ENCODE measurements around the gene SPART. TPM values are rescaled to one million over a fixed set of nuclear protein-coding genes. Genes with fewer than 3 reads are reported as not detected.
A peak's percentile ranks its signal among the peaks of the same experiment; 100 is the strongest.

The SPART gene
- total and polyA plus RNA-seq, 8 donors: 59.1 to 111 (median 91.9) TPM

DNA sequence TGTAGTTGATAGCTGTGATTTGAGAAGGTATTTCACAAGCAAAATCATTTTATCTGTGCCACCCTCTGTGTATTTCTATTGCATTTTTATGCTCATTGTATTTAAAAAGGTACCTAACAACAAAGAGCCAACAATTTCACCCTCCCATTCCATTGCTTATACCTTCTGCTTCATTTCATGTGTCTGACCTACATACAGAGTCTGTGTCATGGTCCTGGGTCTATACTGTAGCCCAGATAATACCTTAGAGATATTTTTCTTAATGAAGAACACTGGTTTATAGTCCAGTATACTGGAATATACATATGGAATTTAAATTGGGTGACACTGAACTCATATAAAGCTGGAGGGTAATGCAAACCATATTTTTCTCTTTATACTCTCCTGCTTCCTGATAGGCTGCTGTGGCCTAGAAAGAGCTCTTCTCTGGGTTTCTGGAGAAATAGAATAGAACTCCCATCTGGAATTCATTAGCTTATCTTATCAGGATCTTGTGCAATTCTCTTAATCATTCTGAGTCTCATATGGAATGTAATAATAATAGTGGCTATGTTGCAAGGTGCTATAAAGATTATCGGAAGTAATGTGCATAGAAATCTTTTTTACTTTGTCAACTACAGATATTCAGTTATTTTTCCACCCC, 31.8 kb upstream of the SPART start:
- intact Hi-C loops (cut with DNase I): no loop called here
- TF ChIP-seq CTCF (IDR thresholded peaks at IDR 0.05): no peak
- Histone ChIP-seq H3K36me3 (no peaks in the 10 kb centered on the region), H3K4me3 (no peak overlapping the region), H3K27ac (no peak overlapping the region), H3K27me3 (no peaks in the 10 kb centered on the region), H3K9me3 (no peaks in the 10 kb centered on the region), H3K4me1 (no peaks in the 10 kb centered on the region)
- no peak for ATAC-seq
- no peak for DNase-seq

GRCh38 chr13:36374063-36374462, 27.9 kb upstream of the SPART start:
- no peaks in the 10 kb centered on the region for H3K27me3 ChIP-seq
- no peak overlapping the region for H3K4me3 ChIP-seq
- no peaks in the 10 kb centered on the region for H3K9me3 ChIP-seq
- DNase-seq (no peak), ATAC-seq (no peak)
- no peak for TF ChIP-seq CTCF (IDR thresholded peaks at IDR 0.05)
- H3K4me1 ChIP-seq: no peaks in the 10 kb centered on the region
- intact Hi-C loops (cut with DNase I): no loop called here
- H3K27ac ChIP-seq: no peak overlapping the region
- H3K36me3 ChIP-seq: no peaks in the 10 kb centered on the region

DNA sequence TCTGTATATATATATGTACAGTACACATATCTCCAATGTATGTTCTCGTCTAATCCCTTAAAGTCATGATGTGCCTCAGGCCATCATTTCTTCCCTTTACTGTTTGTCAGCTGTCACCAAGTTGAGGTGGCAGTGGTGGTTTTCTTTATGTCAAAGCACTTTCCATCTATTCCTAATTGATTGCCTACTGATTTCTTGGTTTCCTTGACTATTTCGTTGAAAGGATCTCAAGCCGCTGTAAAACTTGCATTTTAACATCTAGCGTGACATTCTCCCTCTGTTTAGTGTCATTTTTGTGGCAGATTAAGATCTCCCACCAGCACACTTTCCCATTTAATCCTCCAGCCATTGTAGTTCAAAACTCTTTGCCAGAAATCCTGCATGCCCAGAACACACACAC, 25.0 kb upstream of the SPART start:
- Histone ChIP-seq H3K4me1 (no peaks in the 10 kb centered on the region), H3K27me3 (no peaks in the 10 kb centered on the region), H3K36me3 (no peaks in the 10 kb centered on the region), H3K27ac (no peak overlapping the region), H3K9me3 (no peaks in the 10 kb centered on the region), H3K4me3 (no peak overlapping the region)
- no peak for DNase-seq
- intact Hi-C loops (cut with DNase I): no loop called here
- TF ChIP-seq CTCF (IDR thresholded peaks at IDR 0.05): no peak
- no peak for ATAC-seq

DNA sequence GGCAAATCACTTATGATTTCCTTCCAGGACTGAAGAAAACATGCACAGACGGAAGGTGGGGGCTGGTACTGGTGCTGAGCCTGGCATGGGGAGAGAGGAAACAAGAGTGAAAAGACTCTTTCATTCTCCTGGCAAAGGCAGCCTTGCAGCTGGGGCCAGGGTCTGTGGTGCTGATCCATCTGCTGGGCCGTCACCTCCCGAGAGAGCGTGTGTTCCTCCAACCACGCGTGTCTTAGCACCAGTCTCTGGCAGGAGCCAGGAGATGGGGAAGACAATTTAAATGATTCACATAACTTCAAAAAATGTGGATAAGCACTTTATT, 23.9 kb upstream of the SPART start:
- no peak for TF ChIP-seq CTCF (IDR thresholded peaks at IDR 0.05)
- H3K36me3 ChIP-seq: no peaks in the 10 kb centered on the region
- DNase-seq (no peak), ATAC-seq (no peak)
- H3K9me3 ChIP-seq: no peaks in the 10 kb centered on the region
- H3K4me3 ChIP-seq: no peak overlapping the region
- no peaks in the 10 kb centered on the region for H3K27me3 ChIP-seq
- intact Hi-C loops (cut with DNase I): no loop called here
- H3K4me1 ChIP-seq: no peaks in the 10 kb centered on the region
- H3K27ac ChIP-seq: no peak overlapping the region

DNA sequence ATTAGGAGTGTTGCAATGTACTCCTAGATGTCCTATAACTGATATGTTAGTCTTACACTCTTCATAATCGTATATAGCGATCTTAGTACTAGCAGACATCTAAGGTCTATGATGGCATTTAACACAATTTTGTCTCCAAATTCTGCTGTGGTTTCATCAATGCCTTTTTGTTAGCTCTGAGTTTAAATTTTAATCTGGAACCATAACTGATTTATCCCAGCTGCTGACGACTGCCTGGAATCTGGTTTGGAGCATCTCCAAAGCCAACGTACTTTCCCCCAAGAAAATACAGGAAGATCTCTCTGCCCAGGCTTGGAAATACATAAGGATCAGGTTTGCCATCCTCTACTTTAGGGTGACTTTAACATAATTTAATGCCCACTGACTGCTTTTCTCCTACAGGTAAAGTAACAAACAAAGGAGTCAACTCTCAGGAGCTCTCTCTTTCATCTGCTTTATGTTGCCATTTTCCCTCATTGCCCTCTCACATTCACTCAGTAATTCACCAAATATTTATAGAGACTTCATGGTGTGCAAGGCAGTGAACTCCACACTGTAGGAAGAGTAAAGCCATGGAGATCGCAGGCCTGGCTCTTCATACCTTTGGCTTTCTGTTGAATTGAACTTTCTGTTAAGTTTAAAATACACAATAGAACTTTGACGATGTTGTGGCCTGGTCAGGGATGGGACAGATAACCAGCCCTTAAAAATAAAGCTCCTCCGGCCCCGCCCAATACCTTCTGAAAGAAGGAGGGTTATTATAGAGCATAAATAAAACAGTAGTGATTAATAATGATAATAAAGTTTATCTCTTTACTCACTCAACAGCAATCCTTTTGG, 23.3 kb upstream of the SPART start:
- H3K4me3 ChIP-seq: no peak overlapping the region
- ATAC-seq (no peak), DNase-seq (peak in 1 of 4 donors; percentile 33)
- H3K9me3 ChIP-seq: no peaks in the 10 kb centered on the region
- no peaks in the 10 kb centered on the region for H3K4me1 ChIP-seq
- intact Hi-C loops (cut with DNase I): no loop called here
- no peaks in the 10 kb centered on the region for H3K27me3 ChIP-seq
- no peak for TF ChIP-seq CTCF (IDR thresholded peaks at IDR 0.05)
- no peaks in the 10 kb centered on the region for H3K36me3 ChIP-seq
- H3K27ac ChIP-seq: no peak overlapping the region
